Gastrocnemius medialis (tissue), 4 donors: ENCODE measurements around the gene EVL. TPM values are rescaled to one million over a fixed set of nuclear protein-coding genes. Genes with fewer than 3 reads are reported as not detected.
A peak's percentile ranks its signal among the peaks of the same experiment; 100 is the strongest.

Experiments
- ATAC-seq, 2 donors: fragments of 150-250 bp; one replicate each; pipeline ENCODE4 v1.9.1; 2016
- DNase-seq, 2 donors: peaks; one replicate each; pipeline ENCODE4 v3.0.0-alpha.2; 2019
- H3K27ac ChIP-seq, 4 donors: fragments of 200-600 bp; sonication (generic); 1 replicate in 1 of 4; 2 replicates in 3 of 4; pipeline ENCODE4 v1.5.1; 2016 to 2018; ENCODE audit warnings: mild to moderate bottlenecking in 2 of 4, moderate library complexity in 1 of 4
- H3K27me3 ChIP-seq, 3 donors: fragments of 200-600 bp; sonication (generic) in 2 of 3; 1 replicate in 1 of 3; 2 replicates in 2 of 3; pipeline versions ENCODE4 v1.5.1 to v1.6.0; 2016 to 2019; ENCODE audit warnings: mild to moderate bottlenecking in 1 of 3, moderate library complexity in 1 of 3
- H3K36me3 ChIP-seq, 2 donors: fragments of 200-600 bp; sonication (generic) in 1 of 2; one replicate each; pipeline ENCODE4 v1.5.1; 2017 to 2018
- H3K4me1 ChIP-seq, 2 donors: fragments of 200-600 bp; sonication (generic) in 1 of 2; one replicate each; pipeline ENCODE4 v1.5.1; 2016 to 2017; ENCODE audit warnings: mild to moderate bottlenecking in 2 of 2
- H3K4me3 ChIP-seq, 4 donors: fragments of 200-600 bp; sonication (generic) in 3 of 4; 1 replicate in 1 of 4; 2 replicates in 3 of 4; pipeline ENCODE4 v1.5.1; 2016 to 2019; ENCODE audit warnings: mild to moderate bottlenecking in 2 of 4
- H3K9me3 ChIP-seq, 3 donors: fragments of 200-600 bp; sonication (generic) in 2 of 3; 1 replicate in 1 of 3; 2 replicates in 2 of 3; pipeline ENCODE4 v1.5.1; 2016 to 2019
- CTCF ChIP-seq, 5 experiments: fragments of 450-650 bp in 3 of 5; fragments of 200-600 bp in 2 of 5; sonication (generic) in 2 of 5; IDR thresholded peaks in 4 of 5; conservative IDR thresholded peaks in 1 of 5; 1 replicate in 4 of 5; 2 replicates in 1 of 5; pipeline ENCODE4 v1.5.1; 2016 to 2019; ENCODE audit warnings: antibody characterized with exemption in 5 of 5, mild to moderate bottlenecking in 3 of 5, moderate library complexity in 3 of 5
- POLR2A ChIP-seq, 2 donors: fragments of 450-650 bp; IDR thresholded peaks; one replicate each; pipeline ENCODE4 v1.6.1; 2017; ENCODE audit warnings: antibody characterized with exemption in 2 of 2, mild to moderate bottlenecking in 2 of 2, moderate library complexity in 2 of 2
- in situ Hi-C, 4 donors: fragments of 200-750 bp; cut with MboI; loops; one replicate each; pipeline versions ENCODE4 v1.15.0 to v1.8.0; 2017; ENCODE audit warnings: low sequenced_read_pairs in 4 of 4
- intact Hi-C: fragments of 100-400 bp; cut with DNase I; formaldehyde crosslinking; loops from one replicate; pipeline ENCODE4 v1.15.1; 2023; ENCODE audit warnings: low total_unique reads
- microRNA counts, 2 donors: library from miRNA; unstranded; fragments of <30 nt; microRNA quantifications; one replicate each; lab custom pipeline; 2016
- microRNA-seq, 2 donors: library from miRNA; unstranded; fragments of <30 nt; microRNA quantifications; one replicate each; pipeline ENCODE4, GENCODE V29; 2016; ENCODE audit warnings: borderline replicate concordance in 2 of 2
- total RNA-seq, 4 donors: library from RNA; depleted of rRNA; stranded (reverse); fragments of >200 nt; gene quantifications; one replicate each; pipeline versions ENCODE4 v1.1.0 to v1.2.3, GENCODE V29; 2016

The EVL gene
- total RNA-seq, 4 donors from 2014 or later, result 5.8 to 14.3 (median 9.5) TPM

GRCh38 chr14:100190126-100190525, 124.9 kb downstream of the EVL start:
- ATAC-seq, result no peak
- no peaks in the 10 kb centered on the region for H3K36me3 ChIP-seq

GRCh38 chr14:100191584-100192249, 126.5 kb downstream of the EVL start:
- no peak for DNase-seq
- TF ChIP-seq CTCF (IDR thresholded peaks at IDR 0.05 in 4 of 5, conservative IDR thresholded peaks at IDR 0.05 in 1 of 5), result no peak
- no peak for TF ChIP-seq POLR2A (IDR thresholded peaks at IDR 0.05)
- Histone ChIP-seq H3K27me3 (no peaks in the 10 kb centered on the region), H3K27ac (peak overlapping the region in 3 of 4 donors; percentile 82 to 92 (median 82)), H3K36me3 (no peaks in the 10 kb centered on the region), H3K4me1 (peaks cover 5 to 9% of the 10 kb centered on the region in 2 donors), H3K4me3 (peak overlapping the region in 3 of 4 donors; percentile 58 to 67 (median 61)), H3K9me3 (no peaks in the 10 kb centered on the region)
- intact Hi-C loops, result loop anchor here (1.0 to 2.0 kb wide), 4 partner anchors 47 to 209 kb away; partner anchors contain the start of genes WDR25 and YY1
- in situ Hi-C loops, result loop anchor here in 3 of 4 donors (5.0 to 25.0 kb wide), 2 partner anchors 204 to 209 kb away; no protein-coding TSS in a partner anchor
- ATAC-seq, result no peak

More at GRCh38 chr14:100190126-100190525, 124.9 kb downstream of the EVL start:
- TF ChIP-seq POLR2A (IDR thresholded peaks at IDR 0.05), result no peak
- TF ChIP-seq CTCF (IDR thresholded peaks at IDR 0.05 in 4 of 5, conservative IDR thresholded peaks at IDR 0.05 in 1 of 5), result no peak
- no peak for DNase-seq
- Histone ChIP-seq H3K4me1 (peaks cover 5 to 9% of the 10 kb centered on the region in 2 donors), H3K27me3 (no peaks in the 10 kb centered on the region), H3K4me3 (no peak overlapping the region), H3K27ac (no peak overlapping the region), H3K9me3 (no peaks in the 10 kb centered on the region)
- in situ Hi-C loops, result loop anchor here in 3 of 4 donors (5.0 to 25.0 kb wide), 2 partner anchors 203 to 208 kb away; no protein-coding TSS in a partner anchor
- intact Hi-C loops, result no loop called here

- DNase-seq (peak in 1 of 2 donors; percentile 43), ATAC-seq (peak in 1 of 2 donors; percentile 12)
- in situ Hi-C loops, result loop anchor here in 3 of 4 donors (5.0 to 25.0 kb wide), 2 partner anchors 205 to 210 kb away; no protein-coding TSS in a partner anchor
- intact Hi-C loops, result loop anchor here (1.0 to 2.0 kb wide), 4 partner anchors 47 to 210 kb away; partner anchors contain the start of genes WDR25 and YY1
- no peak for TF ChIP-seq POLR2A (IDR thresholded peaks at IDR 0.05)
- TF ChIP-seq CTCF (IDR thresholded peaks at IDR 0.05 in 4 of 5, conservative IDR thresholded peaks at IDR 0.05 in 1 of 5), result no peak
- H3K27ac ChIP-seq, result peak overlapping the region; percentile 82 to 92 (median 84)
- no peaks in the 10 kb centered on the region for H3K27me3 ChIP-seq
- H3K36me3 ChIP-seq, result no peaks in the 10 kb centered on the region
- H3K9me3 ChIP-seq, result no peaks in the 10 kb centered on the region
- peak overlapping the region; percentile 54 to 67 (median 60) for H3K4me3 ChIP-seq
- peaks cover 5 to 9% of the 10 kb centered on the region in 2 donors for H3K4me1 ChIP-seq
Observed at GRCh38 chr14:100192250-100192671, 127.0 kb downstream of the EVL start.

GRCh38 chr14:100192672-100193416, 127.6 kb downstream of the EVL start:
- H3K36me3 ChIP-seq, result no peaks in the 10 kb centered on the region
- peak; percentile 96 to 98 for ATAC-seq
- TF ChIP-seq POLR2A (IDR thresholded peaks at IDR 0.05) (peak in 1 of 2 donors; percentile 61), CTCF (IDR thresholded peaks at IDR 0.05 in 4 of 5, conservative IDR thresholded peaks at IDR 0.05 in 1 of 5) (peak; percentile 56 to 96 (median 92))
- in situ Hi-C loops, result loop anchor here in 3 of 4 donors (5.0 to 25.0 kb wide), 2 partner anchors 206 to 211 kb away; no protein-coding TSS in a partner anchor
- H3K27ac ChIP-seq, result peak overlapping the region; percentile 82 to 92 (median 84)
- H3K9me3 ChIP-seq, result no peaks in the 10 kb centered on the region
- intact Hi-C loops, result loop anchor here (1.0 to 2.0 kb wide), 5 partner anchors 21 to 211 kb away; partner anchors contain the start of genes WDR25 and YY1
- peak; percentile 98 to 99 for DNase-seq
- H3K4me3 ChIP-seq, result peak overlapping the region; percentile 54 to 67 (median 60)
- no peaks in the 10 kb centered on the region for H3K27me3 ChIP-seq
- peaks cover 5 to 9% of the 10 kb centered on the region in 2 donors for H3K4me1 ChIP-seq

MicroRNAs encoded within 50 kb of the gene (microRNA counts, 767-probe panel; counts per million panel counts)
- microRNA hsa-miR-151b (lab: Ali Mortazavi, UCI) (356 to 448 counts per million in 2 donors), microRNA hsa-miR-342-3p (lab: Ali Mortazavi, UCI) (9,475 to 9,869 counts per million in 2 donors), microRNA hsa-miR-342-5p (lab: Ali Mortazavi, UCI) (356 to 448 counts per million in 2 donors)

Small RNA genes lying within 50 kb of the gene (microRNA-seq; reads per million reads assigned to microRNA genes)
- gene MIR151B, result 69.2 to 76.9 reads per million in 2 donors
- 1,174 to 1,541 reads per million in 2 donors for gene MIR342

Other genes starting within 250 kb of the EVL start
- gene DEGS2, start 94.2 kb downstream of the EVL start, total RNA-seq, result under 1 TPM in 3 of 4 donors, not detected in 1; 0.22 to 0.75 (median 0.66) TPM
- gene YY1, start 173.7 kb downstream of the EVL start, total RNA-seq, result 10 to 100 TPM; 39.3 to 48.7 (median 43.7) TPM
- gene SLC25A29, start 241.0 kb downstream of the EVL start, total RNA-seq, result 10 to 100 TPM in 2 of 4 donors, 1 to 10 TPM in 2; 9.0 to 17.4 (median 13.4) TPM